Activated CD4-positive, alpha-beta memory T cell treated with anti-CD3 and anti-CD28 coated beads, Interleukin-2, amount 10 ng/mL, durations not matched to agents 7 days and 5 days (primary cell): ENCODE data around the gene NWD2. TPM values are rescaled to one million over a fixed set of nuclear protein-coding genes. Genes with fewer than 3 reads are reported as not detected.

Source experiments
- CTCF ChIA-PET: fragments of 350-600 bp; sonication (Branson Sonifier 250); formaldehyde crosslinking; loops from one replicate; lab custom pipeline; 2021; ENCODE audit warnings: antibody characterized with exemption, inconsistent platforms; lab: Charles Lee
- POLR2A ChIA-PET: fragments of 350-600 bp; sonication (Branson Sonifier 250); formaldehyde crosslinking; loops from one replicate; lab custom pipeline; 2021; ENCODE audit warnings: antibody characterized with exemption; lab: Charles Lee
- DNase-seq: peaks from one replicate; pipeline ENCODE4 v3.0.0-alpha.2; 2020
- H3K27ac Mint-ChIP-seq: one replicate; pipeline ENCODE4 v1.8.0; 2021; ENCODE audit warnings: mild to moderate bottlenecking, mixed read lengths
- H3K27me3 Mint-ChIP-seq: one replicate; pipeline ENCODE4 v1.8.0; 2021; ENCODE audit warnings: mixed read lengths
- H3K36me3 Mint-ChIP-seq: one replicate; pipeline ENCODE4 v1.8.0; 2021; ENCODE audit warnings: low read depth, mixed read lengths
- H3K4me1 Mint-ChIP-seq: one replicate; pipeline ENCODE4 v1.8.0; 2021; ENCODE audit warnings: mixed read lengths
- H3K4me3 Mint-ChIP-seq: one replicate; pipeline ENCODE4 v1.8.0; 2021; ENCODE audit warnings: mild to moderate bottlenecking, mixed read lengths
- H3K9me3 Mint-ChIP-seq: one replicate; pipeline ENCODE4 v1.8.0; 2021; ENCODE audit warnings: mixed read lengths
- total RNA-seq, 2 experiments: library from RNA; stranded (reverse); gene quantifications; one replicate each; pipeline ENCODE4 v1.2.3, GENCODE V29; 2021

Gene NWD2
- total RNA-seq, 2 experiments from 2014 or later = not detected

GRCh38 chr4:37424753-37425152 is 180.2 kb downstream of the NWD2 start:
- no peaks in the 10 kb centered on the region for H3K9me3 Mint-ChIP-seq
- DNase-seq = no peak
- H3K36me3 Mint-ChIP-seq = no peaks in the 10 kb centered on the region
- peaks cover 16% of the 10 kb centered on the region for H3K27me3 Mint-ChIP-seq
- H3K4me3 Mint-ChIP-seq = no peak overlapping the region
- POLR2A ChIA-PET = no interaction called here
- H3K27ac Mint-ChIP-seq = no peak overlapping the region
- CTCF ChIA-PET = no interaction called here
- no peaks in the 10 kb centered on the region for H3K4me1 Mint-ChIP-seq

DNA sequence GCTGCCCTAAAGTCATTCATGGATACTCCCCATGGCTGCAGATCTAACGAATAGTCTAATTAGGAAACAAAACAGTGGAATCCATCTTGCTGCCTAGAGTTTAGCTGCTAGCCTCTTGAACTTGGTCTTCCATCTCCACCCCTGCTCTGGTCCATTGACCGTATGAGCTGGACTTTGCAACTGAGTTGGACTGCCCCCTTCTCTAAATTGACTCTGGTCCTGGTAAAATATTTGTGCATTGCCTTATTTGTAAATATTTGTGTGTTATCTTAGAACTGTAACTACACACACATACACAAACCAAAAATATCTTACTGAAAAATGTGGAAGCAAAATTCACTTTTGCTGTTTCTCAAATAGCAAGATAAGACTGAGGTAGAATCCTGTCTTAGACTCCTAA is 181.3 kb downstream of the NWD2 start:
- no peak overlapping the region for H3K27ac Mint-ChIP-seq
- no peaks in the 10 kb centered on the region for H3K36me3 Mint-ChIP-seq
- no peak overlapping the region for H3K4me3 Mint-ChIP-seq
- POLR2A ChIA-PET = no interaction called here
- no peaks in the 10 kb centered on the region for H3K4me1 Mint-ChIP-seq
- CTCF ChIA-PET = no interaction called here
- H3K27me3 Mint-ChIP-seq = peaks cover 14% of the 10 kb centered on the region
- DNase-seq = no peak
- H3K9me3 Mint-ChIP-seq = no peaks in the 10 kb centered on the region

GRCh38 chr4:37427193-37427592 is 182.7 kb downstream of the NWD2 start:
- POLR2A ChIA-PET = no interaction called here
- Mint-ChIP-seq H3K4me1 (no peaks in the 10 kb centered on the region), H3K9me3 (no peaks in the 10 kb centered on the region), H3K4me3 (no peak overlapping the region), H3K27ac (no peak overlapping the region), H3K36me3 (no peaks in the 10 kb centered on the region), H3K27me3 (peaks cover 17% of the 10 kb centered on the region)
- CTCF ChIA-PET = no interaction called here
- DNase-seq = no peak

- H3K9me3 Mint-ChIP-seq = no peaks in the 10 kb centered on the region
- ChIA-PET POLR2A (no interaction called here), CTCF (no interaction called here)
- H3K27ac Mint-ChIP-seq = no peak overlapping the region
- peaks cover 17% of the 10 kb centered on the region for H3K27me3 Mint-ChIP-seq
- no peaks in the 10 kb centered on the region for H3K36me3 Mint-ChIP-seq
- H3K4me3 Mint-ChIP-seq = no peak overlapping the region
- DNase-seq = no peak
- no peaks in the 10 kb centered on the region for H3K4me1 Mint-ChIP-seq
Observed at GRCh38 chr4:37429906-37430305, 185.4 kb downstream of the NWD2 start.

DNA sequence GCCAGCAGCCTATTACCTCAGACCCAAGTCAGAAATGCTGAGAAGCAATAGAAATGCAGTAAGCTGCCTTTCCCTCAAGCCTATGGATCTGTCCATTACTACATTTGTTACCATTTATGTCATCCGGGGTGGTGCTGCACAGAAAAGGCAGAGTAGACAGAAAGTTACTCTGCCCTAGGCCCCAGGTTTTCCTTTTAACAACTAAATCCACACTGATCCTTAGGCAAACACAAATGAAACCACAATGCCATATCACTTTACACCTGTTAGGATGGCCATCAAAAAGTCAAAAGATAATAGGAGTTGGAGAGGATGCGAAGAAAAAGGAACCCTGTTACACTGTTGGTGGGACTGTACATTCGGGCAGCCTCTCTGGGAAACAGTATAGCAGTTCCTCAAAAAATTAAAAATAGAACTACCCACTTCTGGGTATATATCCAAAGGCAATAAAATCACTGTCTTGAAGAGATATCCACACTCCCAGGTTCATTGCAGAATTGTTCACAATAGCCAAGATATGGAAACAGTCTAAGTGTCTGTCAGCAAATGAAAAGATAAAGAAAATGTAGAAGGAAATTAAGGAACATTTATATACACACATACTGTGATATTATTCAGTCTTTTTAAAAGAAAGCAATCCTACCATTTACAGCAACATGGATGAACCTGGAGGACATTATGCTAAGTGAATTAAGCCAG is 186.3 kb downstream of the NWD2 start:
- Mint-ChIP-seq H3K9me3 (no peaks in the 10 kb centered on the region), H3K27ac (no peak overlapping the region), H3K36me3 (no peaks in the 10 kb centered on the region), H3K4me1 (no peaks in the 10 kb centered on the region), H3K4me3 (no peak overlapping the region), H3K27me3 (peaks cover 14% of the 10 kb centered on the region)
- POLR2A ChIA-PET = no interaction called here
- CTCF ChIA-PET = no interaction called here
- no peak for DNase-seq

- Mint-ChIP-seq H3K27ac (no peak overlapping the region), H3K36me3 (no peaks in the 10 kb centered on the region), H3K27me3 (peaks cover 15% of the 10 kb centered on the region), H3K9me3 (no peaks in the 10 kb centered on the region), H3K4me1 (no peaks in the 10 kb centered on the region), H3K4me3 (no peak overlapping the region)
- ChIA-PET CTCF (no interaction called here), POLR2A (no interaction called here)
- no peak for DNase-seq
Observed at GRCh38 chr4:37431417-37431743, 186.8 kb downstream of the NWD2 start.

- Mint-ChIP-seq H3K27me3 (peaks cover 14% of the 10 kb centered on the region), H3K4me3 (no peak overlapping the region), H3K27ac (no peak overlapping the region), H3K4me1 (no peaks in the 10 kb centered on the region), H3K9me3 (no peaks in the 10 kb centered on the region), H3K36me3 (no peaks in the 10 kb centered on the region)
- DNase-seq = no peak
- ChIA-PET CTCF (interaction anchor here (0.6 to 1.4 kb wide), 2 partner anchors 19 to 47 kb away, joined by 3 to 4 read pairs; a partner anchor contains a TSS), POLR2A (interaction anchor here (1.2 kb wide), 1 partner anchor 330 kb away, joined by 3 read pairs; no protein-coding TSS in a partner anchor)
Observed at GRCh38 chr4:37434469-37434868, 189.9 kb downstream of the NWD2 start.

DNA sequence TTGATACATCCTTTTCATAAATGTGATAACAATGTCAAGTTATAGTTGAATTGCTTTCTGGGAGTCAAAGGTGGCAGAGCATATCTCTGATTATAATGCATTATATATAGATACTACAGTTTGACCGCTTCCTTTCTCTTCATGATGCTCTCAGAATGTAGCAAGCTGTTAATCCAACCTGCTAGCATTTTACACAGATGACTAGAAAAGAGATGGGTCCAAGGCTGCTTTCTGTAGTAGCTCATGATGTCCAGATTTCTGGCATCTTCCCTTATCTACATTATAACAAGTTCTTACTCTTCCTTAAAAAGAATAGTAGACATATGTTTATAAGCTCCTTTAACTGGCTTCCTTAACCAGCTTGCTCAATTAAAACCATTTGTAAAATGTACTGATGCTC is 192.0 kb downstream of the NWD2 start:
- no peaks in the 10 kb centered on the region for H3K4me1 Mint-ChIP-seq
- H3K9me3 Mint-ChIP-seq = no peaks in the 10 kb centered on the region
- DNase-seq = no peak
- POLR2A ChIA-PET = no interaction called here
- no peak overlapping the region for H3K27ac Mint-ChIP-seq
- H3K27me3 Mint-ChIP-seq = peaks cover 20% of the 10 kb centered on the region
- no peak overlapping the region for H3K4me3 Mint-ChIP-seq
- CTCF ChIA-PET = interaction anchor here (0.9 kb wide), 1 partner anchor 13 kb away, joined by 3 read pairs; no protein-coding TSS in a partner anchor
- H3K36me3 Mint-ChIP-seq = no peaks in the 10 kb centered on the region

- DNase-seq = no peak
- Mint-ChIP-seq H3K36me3 (no peaks in the 10 kb centered on the region), H3K9me3 (no peaks in the 10 kb centered on the region), H3K4me3 (no peak overlapping the region), H3K27ac (no peak overlapping the region), H3K27me3 (peaks cover 20% of the 10 kb centered on the region), H3K4me1 (no peaks in the 10 kb centered on the region)
- POLR2A ChIA-PET = no interaction called here
- CTCF ChIA-PET = interaction anchor here (0.9 kb wide), 1 partner anchor 12 kb away, joined by 3 read pairs; no protein-coding TSS in a partner anchor
Observed at GRCh38 chr4:37437163-37437562, 192.6 kb downstream of the NWD2 start.

GRCh38 chr4:37438564-37439279 is 194.2 kb downstream of the NWD2 start:
- Mint-ChIP-seq H3K4me1 (no peaks in the 10 kb centered on the region), H3K4me3 (no peak overlapping the region), H3K27ac (no peak overlapping the region), H3K27me3 (peaks cover 19% of the 10 kb centered on the region), H3K9me3 (no peaks in the 10 kb centered on the region), H3K36me3 (no peaks in the 10 kb centered on the region)
- POLR2A ChIA-PET = no interaction called here
- DNase-seq = no peak
- CTCF ChIA-PET = no interaction called here

GRCh38 chr4:37439809-37440474 is 195.4 kb downstream of the NWD2 start:
- no peak overlapping the region for H3K4me3 Mint-ChIP-seq
- H3K9me3 Mint-ChIP-seq = no peaks in the 10 kb centered on the region
- no peak overlapping the region for H3K27ac Mint-ChIP-seq
- ChIA-PET CTCF (no interaction called here), POLR2A (no interaction called here)
- no peaks in the 10 kb centered on the region for H3K36me3 Mint-ChIP-seq
- peaks cover 16% of the 10 kb centered on the region for H3K27me3 Mint-ChIP-seq
- DNase-seq = no peak
- H3K4me1 Mint-ChIP-seq = no peaks in the 10 kb centered on the region

DNA sequence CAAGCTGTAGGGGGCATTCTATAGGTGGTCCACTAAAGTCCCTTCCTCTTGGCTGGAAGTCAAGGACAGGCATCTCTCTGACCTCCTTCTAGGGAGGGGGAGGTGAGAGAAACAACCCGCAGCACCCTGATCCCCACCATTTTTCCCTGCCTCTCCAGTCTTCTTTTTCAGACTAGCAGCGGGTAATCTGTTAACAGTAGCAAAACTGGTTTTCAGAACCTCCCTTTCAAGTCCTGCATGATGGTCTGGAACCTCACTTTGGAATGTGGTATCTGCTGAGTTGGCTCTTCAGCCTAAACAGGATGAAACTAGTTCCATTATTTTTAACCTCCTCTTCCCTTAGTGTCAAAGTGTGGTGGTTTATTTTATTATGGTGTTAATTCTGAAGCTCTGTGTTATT is 196.0 kb downstream of the NWD2 start:
- DNase-seq = no peak
- no peak overlapping the region for H3K27ac Mint-ChIP-seq
- POLR2A ChIA-PET = no interaction called here
- CTCF ChIA-PET = no interaction called here
- no peak overlapping the region for H3K4me3 Mint-ChIP-seq
- no peaks in the 10 kb centered on the region for H3K9me3 Mint-ChIP-seq
- peaks cover 16% of the 10 kb centered on the region for H3K27me3 Mint-ChIP-seq
- H3K36me3 Mint-ChIP-seq = no peaks in the 10 kb centered on the region
- H3K4me1 Mint-ChIP-seq = no peaks in the 10 kb centered on the region

DNA sequence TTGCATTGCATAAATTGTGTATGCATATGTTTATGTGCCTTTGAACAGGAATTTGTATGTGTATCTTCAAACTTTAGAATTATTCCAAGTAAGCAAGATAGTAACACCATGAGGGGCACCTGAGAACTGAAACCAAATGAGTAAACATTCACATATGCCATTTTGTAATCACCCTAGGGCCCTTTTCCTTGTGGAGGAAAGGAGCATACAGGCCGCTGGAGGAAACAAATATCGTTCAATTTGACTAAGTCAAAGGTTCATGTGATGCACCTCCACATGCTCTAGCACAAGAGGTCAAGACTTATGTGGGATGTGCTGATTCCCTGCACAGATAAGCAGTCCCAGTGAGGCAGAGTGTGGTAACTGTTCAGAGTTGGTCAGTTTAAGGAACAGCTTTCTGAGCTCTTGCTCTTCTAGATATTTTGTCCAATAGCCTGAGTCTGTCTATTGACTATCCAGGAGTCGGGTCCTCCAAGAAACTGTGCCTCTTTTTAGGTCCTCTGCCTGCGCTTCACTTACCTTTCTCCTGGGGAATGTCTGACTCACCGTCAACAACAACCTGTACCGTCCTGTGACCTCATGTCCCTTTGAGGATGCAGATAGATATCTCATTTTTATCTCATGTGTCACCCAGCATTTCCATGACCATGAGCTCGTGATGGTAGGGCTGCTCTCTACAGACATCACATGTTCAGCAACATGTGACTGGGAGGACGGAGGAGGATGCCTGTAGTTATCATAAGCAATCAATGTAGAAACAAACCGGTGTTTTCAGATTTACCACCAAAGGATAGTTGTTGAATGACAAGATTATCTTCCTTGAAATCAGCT is 196.9 kb downstream of the NWD2 start:
- ChIA-PET POLR2A (no interaction called here), CTCF (no interaction called here)
- Mint-ChIP-seq H3K36me3 (no peaks in the 10 kb centered on the region), H3K4me1 (no peaks in the 10 kb centered on the region), H3K27ac (no peak overlapping the region), H3K27me3 (peaks cover 15% of the 10 kb centered on the region), H3K4me3 (no peak overlapping the region), H3K9me3 (no peaks in the 10 kb centered on the region)
- no peak for DNase-seq
